ENCODE results near the gene ATF7IP.

Gene ATF7IP

GRCh38 chr12:14525964-14526363 is 160.5 kb downstream of the ATF7IP start:
- TF ChIP-seq, protein P1, sequence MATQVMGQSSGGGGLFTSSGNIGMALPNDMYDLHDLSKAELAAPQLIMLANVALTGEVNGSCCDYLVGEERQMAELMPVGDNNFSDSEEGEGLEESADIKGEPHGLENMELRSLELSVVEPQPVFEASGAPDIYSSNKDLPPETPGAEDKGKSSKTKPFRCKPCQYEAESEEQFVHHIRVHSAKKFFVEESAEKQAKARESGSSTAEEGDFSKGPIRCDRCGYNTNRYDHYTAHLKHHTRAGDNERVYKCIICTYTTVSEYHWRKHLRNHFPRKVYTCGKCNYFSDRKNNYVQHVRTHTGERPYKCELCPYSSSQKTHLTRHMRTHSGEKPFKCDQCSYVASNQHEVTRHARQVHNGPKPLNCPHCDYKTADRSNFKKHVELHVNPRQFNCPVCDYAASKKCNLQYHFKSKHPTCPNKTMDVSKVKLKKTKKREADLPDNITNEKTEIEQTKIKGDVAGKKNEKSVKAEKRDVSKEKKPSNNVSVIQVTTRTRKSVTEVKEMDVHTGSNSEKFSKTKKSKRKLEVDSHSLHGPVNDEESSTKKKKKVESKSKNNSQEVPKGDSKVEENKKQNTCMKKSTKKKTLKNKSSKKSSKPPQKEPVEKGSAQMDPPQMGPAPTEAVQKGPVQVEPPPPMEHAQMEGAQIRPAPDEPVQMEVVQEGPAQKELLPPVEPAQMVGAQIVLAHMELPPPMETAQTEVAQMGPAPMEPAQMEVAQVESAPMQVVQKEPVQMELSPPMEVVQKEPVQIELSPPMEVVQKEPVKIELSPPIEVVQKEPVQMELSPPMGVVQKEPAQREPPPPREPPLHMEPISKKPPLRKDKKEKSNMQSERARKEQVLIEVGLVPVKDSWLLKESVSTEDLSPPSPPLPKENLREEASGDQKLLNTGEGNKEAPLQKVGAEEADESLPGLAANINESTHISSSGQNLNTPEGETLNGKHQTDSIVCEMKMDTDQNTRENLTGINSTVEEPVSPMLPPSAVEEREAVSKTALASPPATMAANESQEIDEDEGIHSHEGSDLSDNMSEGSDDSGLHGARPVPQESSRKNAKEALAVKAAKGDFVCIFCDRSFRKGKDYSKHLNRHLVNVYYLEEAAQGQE (IDR thresholded peaks at IDR 0.05; ENCODE audit: insufficient read depth in 1 of 2, low read depth in 2 of 2, low read length in 2 of 2): no peak
- TF ChIP-seq TAF1 (IDR thresholded peaks at IDR 0.05; ENCODE audit: borderline replicate concordance, insufficient read depth, low read length): no peak
- no peak for TF ChIP-seq FOXP2 (optimal IDR thresholded peaks at IDR 0.05; ENCODE audit: borderline replicate concordance, extremely low read depth, extremely low read length, insufficient read depth)
- TF ChIP-seq SIN3A (IDR thresholded peaks at IDR 0.05; ENCODE audit: borderline replicate concordance, insufficient read depth, low read length): no peak
- TF ChIP-seq POLR2AphosphoS5 (IDR thresholded peaks at IDR 0.05; ENCODE audit: low read depth, low read length): no peak

DNA sequence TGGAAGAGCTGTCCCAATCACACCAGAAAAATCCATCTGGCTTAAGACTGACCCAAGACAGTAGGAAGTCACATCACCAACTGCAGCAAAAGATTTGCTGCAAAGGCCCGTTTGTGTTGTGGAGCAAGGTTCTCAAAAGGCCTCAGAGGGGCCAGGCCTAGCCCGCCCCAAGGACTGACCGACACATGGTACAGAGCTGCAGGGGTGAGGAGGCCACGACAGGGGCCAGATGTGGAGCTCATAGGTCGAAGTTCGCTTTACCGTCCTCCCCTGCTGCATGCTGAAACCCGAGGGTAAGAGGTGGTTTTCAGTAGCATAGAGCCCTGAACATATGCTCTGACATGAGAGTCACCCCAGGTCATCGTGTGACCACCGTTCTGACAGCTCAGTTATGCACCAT is 166.7 kb downstream of the ATF7IP start:
- TF ChIP-seq TAF1 (IDR thresholded peaks at IDR 0.05; ENCODE audit: borderline replicate concordance, insufficient read depth, low read length) (no peak), POLR2AphosphoS5 (IDR thresholded peaks at IDR 0.05; ENCODE audit: low read depth, low read length) (no peak), SIN3A (IDR thresholded peaks at IDR 0.05; ENCODE audit: borderline replicate concordance, insufficient read depth, low read length) (no peak), FOXP2 (optimal IDR thresholded peaks at IDR 0.05; ENCODE audit: borderline replicate concordance, extremely low read depth, extremely low read length, insufficient read depth) (no peak)
- TF ChIP-seq, protein P1 (IDR thresholded peaks at IDR 0.05; ENCODE audit: insufficient read depth in 1 of 2, low read depth in 2 of 2, low read length in 2 of 2): no peak

DNA sequence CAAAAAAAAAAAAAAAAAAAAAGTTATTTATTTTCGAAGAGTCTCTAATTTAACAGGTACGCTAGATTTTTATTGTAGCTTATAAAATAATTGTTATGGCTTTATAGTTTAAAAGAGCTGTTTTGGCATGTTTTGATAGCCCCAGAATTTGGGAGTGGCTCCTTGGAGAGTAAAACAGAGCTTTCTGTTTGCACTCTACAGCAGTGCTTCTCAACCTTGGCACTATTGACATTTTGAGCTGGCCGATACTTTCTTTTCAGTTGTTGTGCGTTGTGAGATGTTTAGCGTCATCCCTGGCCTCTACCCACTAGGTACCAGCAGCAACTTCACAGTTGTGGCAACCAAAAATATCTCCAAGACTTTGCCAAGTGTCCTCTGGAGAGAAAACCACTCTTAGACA is 171.6 kb downstream of the ATF7IP start:
- TF ChIP-seq POLR2AphosphoS5 (IDR thresholded peaks at IDR 0.05; ENCODE audit: low read depth, low read length): no peak

DNA sequence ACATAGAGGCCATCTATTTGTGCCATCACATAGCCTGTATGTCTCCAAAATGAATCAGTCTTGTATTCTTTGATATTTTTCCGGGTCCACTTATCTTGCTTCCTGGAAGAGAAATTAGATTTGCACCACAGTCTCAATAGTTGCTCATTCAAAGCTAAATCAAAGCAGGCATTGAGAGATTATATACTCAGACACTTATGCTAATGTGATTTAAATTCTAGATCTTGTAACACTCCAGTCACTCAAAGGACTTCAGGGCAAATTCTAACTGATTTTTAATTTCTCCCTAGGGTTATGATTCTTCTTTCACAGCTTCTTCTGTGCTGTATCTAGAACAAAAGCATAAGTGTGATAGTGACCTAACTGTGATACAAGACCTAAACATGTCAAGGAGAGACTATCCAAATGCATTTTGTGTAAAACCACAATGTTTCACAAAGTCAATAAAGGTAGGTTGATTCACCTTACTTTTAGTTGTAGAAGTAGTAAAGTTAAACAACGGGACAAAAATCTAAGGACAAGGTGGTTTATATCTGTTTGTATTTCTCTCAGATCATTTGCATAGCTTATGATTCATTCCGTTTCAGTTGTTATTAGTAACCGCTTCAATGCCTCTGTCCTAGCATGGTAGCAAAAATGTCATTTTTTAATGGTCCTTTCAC is 175.4 kb downstream of the ATF7IP start:
- no peak for TF ChIP-seq SIN3A (IDR thresholded peaks at IDR 0.05; ENCODE audit: borderline replicate concordance, insufficient read depth, low read length)
- TF ChIP-seq POLR2AphosphoS5 (IDR thresholded peaks at IDR 0.05; ENCODE audit: low read depth, low read length): no peak
- TF ChIP-seq FOXP2 (optimal IDR thresholded peaks at IDR 0.05; ENCODE audit: borderline replicate concordance, extremely low read depth, extremely low read length, insufficient read depth): no peak
- no peak for TF ChIP-seq TAF1 (IDR thresholded peaks at IDR 0.05; ENCODE audit: borderline replicate concordance, insufficient read depth, low read length)

DNA sequence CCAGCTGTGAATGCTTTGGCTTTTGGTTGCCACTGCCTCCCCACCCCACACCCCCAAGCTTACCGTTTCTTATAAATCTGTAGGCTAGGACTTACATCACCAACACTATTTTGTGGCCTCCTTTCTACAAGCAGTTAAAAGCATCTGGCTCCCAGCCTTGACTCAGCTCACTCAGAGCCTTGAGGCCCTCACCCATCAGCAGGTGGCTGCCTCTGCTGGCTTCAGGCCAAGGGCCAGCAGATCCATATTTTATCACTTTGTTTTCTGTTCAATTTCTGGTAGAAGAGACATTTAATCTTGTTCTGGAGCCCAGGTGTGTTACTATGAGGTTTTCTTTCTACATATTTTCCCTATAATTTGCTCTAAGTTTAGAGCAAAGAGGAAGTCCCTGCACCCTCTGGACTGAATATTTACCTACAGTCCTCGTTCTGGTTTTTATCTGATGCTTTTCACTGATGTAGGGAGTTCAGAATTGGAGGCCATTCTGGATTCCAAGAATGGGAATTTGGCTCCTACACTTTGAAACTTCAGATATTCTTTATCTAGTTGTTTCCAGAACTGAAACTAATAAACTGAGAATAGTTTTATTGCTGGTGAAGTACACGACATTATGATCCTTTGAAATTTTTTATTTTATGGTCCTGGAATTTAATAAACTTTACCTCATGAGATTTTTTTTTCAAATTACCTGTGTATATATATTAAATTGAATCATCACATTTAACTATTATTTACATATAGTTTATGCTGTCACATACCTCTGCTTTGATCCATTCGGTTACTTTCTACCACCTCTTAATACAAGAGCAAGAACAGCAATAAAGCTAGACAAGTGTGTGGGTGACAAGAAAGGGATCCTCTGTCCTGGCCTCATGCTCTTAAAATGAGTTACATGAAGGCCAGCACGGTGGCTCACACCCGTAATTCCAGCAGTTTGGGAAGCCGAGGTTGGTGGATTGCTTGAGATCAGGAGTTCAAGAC is 180.0 kb downstream of the ATF7IP start:
- no peak for TF ChIP-seq FOXP2 (optimal IDR thresholded peaks at IDR 0.05; ENCODE audit: borderline replicate concordance, extremely low read depth, extremely low read length, insufficient read depth)
- TF ChIP-seq, protein P1 (IDR thresholded peaks at IDR 0.05; ENCODE audit: insufficient read depth in 1 of 2, low read depth in 2 of 2, low read length in 2 of 2): no peak
- TF ChIP-seq SIN3A (IDR thresholded peaks at IDR 0.05; ENCODE audit: borderline replicate concordance, insufficient read depth, low read length): no peak
- TF ChIP-seq TAF1 (IDR thresholded peaks at IDR 0.05; ENCODE audit: borderline replicate concordance, insufficient read depth, low read length): no peak
- TF ChIP-seq POLR2AphosphoS5 (IDR thresholded peaks at IDR 0.05; ENCODE audit: low read depth, low read length): no peak
